ENCODE results near the gene PPP1R12A.
"Not testable (repeated sequence)": the region's sequence is repeated elsewhere in the genome, so short reads cannot be mapped to it uniquely, and the experiment has no call there.

Gene PPP1R12A

GRCh38 chr12:79891506-79892162, 43.3 kb downstream of the PPP1R12A start:
- DNase-seq = no peak

- DNase-seq = no peak
Observed at GRCh38 chr12:79887890-79888289, 47.0 kb downstream of the PPP1R12A start.

DNA sequence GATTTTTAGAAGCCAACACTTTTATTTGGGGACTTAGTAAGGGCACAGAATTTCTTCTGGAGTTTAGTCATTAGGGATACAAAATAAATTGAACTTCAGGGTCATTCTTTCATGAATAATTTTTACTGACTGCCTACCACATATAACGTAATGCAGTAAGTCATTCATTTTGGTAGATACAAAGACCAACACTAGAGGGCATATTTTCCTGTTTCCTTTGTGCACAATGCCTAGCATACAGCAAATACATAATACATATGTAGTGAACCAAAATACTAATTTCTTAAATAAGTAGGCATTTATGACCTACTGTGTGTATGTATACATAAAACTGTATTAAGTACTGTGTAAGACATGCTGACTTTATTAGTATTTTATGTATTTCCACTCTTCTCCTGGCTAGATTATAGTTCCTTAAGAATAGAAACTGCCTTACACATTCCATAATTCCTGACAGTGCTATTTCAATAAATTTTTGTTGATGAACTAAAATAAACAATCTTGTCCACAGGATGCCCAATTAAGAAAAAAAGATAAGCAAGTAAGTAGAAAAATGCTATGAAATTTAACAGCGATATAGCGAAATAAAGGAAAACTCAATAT, 47.9 kb downstream of the PPP1R12A start:
- no peak for DNase-seq

GRCh38 chr12:79885911-79886490, 48.9 kb downstream of the PPP1R12A start:
- DNase-seq = no peak

DNA sequence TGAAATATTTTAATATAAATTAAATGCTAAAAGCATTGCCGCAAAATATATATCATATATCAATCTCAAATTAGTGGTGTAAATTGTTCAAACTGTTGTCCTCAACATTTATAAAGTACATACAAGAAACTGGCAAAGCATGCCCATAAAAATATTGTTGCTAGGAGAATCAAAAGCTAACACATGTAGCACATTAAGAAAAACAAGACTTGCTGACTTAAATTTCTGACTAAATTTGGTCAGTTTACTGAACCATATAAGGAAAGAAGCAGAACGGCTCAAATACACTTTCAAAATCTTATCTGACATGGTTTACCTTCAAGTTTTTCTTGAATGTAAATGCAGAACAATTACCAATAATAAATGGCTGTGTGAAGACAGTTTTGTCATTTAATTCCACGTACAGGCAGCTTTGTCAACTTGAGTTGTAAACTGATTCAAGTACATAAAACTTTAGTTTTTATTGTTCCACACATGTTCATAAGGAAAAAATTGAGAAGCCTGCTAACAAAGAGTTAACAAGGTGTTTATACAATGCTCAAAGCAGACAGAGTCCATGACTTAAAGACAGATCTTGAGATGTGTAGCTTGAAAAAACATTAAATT, 50.4 kb downstream of the PPP1R12A start:
- no peak for DNase-seq

DNA sequence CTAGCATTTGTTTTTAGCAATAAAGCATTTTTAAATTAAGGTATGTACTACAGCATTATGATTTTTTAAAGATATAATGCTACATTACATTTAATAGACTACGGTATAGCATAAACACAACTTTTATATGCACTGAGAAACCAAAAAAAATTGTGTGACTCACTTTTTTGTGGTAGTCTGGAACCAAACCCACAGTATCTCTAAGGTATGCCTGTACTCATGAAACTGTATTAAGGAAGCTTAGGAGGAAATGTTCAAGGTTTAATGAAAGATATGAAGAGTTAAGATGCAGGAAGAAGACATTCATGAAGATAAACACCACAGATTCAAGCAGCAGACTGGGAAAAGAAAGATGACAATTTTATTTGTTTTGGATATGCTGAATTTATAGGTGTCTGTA, 51.7 kb downstream of the PPP1R12A start:
- DNase-seq = no peak

- DNase-seq = no peak
Observed at GRCh38 chr12:79881351-79881750, 53.5 kb downstream of the PPP1R12A start.

- DNase-seq = not testable (repeated sequence)
Observed at GRCh38 chr12:79878506-79878905, 56.4 kb downstream of the PPP1R12A start.

DNA sequence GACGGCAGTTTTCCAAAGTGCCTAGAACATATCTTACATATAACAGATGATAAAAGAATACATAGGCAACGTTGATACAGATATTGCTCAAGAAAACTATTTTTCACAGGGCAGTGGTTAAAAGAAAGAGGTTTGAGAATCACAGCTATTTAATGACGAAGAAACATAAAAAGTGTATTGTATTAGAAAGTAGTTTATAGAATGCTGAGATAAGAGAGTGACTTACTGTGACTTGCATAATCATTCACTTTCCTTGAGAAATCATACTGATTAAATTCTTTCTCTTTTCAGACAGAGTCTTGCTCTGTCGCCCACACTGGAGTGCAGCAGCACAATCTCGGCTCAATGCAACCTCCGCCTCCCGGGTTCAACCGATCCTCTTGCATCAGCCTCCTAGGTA, 57.7 kb downstream of the PPP1R12A start:
- no peak for DNase-seq

- no peak for DNase-seq
Observed at GRCh38 chr12:79874665-79875064, 60.2 kb downstream of the PPP1R12A start.

GRCh38 chr12:79873201-79873600, 61.7 kb downstream of the PPP1R12A start:
- no peak for DNase-seq

DNA sequence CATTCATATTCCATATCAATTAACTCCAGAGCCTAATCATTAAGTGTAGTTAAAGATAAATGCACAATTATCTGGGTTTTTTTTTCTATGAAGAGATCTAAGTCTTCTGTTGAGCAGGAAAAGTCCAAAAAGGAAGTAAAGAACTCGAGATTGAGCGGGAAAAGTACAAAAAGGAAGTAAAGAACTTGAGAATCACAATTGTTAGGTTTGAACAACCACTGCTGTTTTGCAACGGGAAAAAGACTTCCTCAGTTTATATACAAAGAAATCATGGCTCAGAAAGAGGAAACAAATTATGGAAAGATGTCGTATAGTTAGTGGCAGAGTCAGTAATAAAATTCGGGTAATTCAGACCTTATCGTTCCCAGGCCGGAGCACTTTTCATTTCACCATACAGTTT, 63.3 kb downstream of the PPP1R12A start:
- no peak for DNase-seq

- DNase-seq = no peak
Observed at GRCh38 chr12:79870916-79871315, 64.0 kb downstream of the PPP1R12A start.

GRCh38 chr12:79859646-79860045, 75.3 kb downstream of the PPP1R12A start:
- no peak for DNase-seq

- DNase-seq = no peak
Observed at GRCh38 chr12:79858518-79858917, 76.4 kb downstream of the PPP1R12A start.

DNA sequence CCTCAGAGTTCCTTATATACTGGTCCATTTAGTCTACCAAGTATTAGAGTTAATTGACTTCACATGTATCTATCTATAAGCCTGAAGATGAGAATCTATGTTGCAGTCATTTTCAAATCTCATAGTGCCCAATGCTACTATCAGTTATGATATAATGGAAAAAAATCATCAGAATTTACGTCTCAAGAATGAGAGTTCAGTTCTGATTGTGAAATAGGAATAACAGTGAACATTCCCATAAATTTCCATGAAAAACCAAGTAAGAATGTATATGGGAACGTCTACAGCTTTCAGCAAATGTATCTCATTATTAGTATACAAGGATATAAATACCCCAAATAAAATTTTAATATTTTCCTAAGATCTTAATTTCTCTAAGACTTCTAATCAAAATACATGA, 77.2 kb downstream of the PPP1R12A start:
- DNase-seq = no peak

- DNase-seq = no peak
Observed at GRCh38 chr12:79850610-79851299, 84.1 kb downstream of the PPP1R12A start.

- DNase-seq = no peak
Observed at GRCh38 chr12:79848339-79848738, 86.6 kb downstream of the PPP1R12A start.

- DNase-seq = no peak
Observed at GRCh38 chr12:79847417-79847816, 87.5 kb downstream of the PPP1R12A start.

DNA sequence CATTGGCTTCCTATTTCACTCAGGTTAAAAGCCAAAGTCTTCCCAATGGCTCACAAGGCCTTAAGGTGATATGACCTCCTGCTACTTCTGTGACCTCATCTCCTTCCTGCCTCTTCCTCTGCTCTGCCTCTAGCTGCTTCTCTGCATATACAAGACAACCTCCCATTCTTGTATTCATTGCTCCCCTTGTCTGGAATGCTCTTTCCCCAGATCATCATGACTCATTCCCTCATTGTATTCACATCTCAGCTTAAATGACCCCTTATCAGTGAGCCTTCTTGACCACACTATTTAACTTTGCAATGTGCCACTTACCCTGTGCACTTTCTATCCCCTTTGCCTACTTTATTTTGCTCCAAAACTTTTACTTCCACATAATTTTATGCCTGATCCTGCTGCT, 90.2 kb downstream of the PPP1R12A start:
- no peak for DNase-seq

DNA sequence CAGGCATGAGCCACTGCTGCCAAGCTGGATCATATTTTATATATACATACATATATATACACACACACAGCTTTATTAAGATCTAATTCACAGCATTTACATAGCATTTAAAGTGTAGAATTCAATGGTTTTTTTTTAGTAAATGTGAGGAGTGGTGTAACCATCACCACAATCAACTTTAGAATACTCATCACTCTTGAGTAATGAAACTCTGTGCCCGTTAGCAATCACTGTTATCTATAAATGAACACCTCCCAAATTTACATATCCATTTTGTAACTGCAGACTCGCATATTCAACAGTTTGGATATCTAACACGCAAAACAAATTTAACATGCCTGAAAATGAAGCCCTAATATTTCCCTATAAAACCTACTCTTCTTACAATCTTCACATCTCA, 90.9 kb downstream of the PPP1R12A start:
- no peak for DNase-seq

DNA sequence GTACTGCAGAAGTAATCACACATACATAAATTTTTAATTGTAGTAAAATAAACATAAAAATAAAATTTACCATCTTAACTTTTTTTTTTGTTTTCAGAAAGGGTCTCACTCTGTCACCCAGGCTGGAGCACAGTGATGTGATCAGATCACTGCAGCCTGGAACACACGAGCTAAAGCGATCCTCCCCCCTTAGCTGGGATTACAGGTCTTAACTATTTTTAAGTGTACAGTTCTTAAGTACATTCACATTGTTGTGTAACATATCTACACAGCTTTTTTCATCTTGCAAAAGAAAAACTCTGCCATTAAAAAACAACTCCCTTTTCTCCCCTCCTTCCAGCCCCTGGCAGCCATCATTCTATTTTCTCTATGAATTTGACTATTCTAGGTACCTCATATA, 92.3 kb downstream of the PPP1R12A start:
- no peak for DNase-seq

GRCh38 chr12:79841878-79842265, 93.0 kb downstream of the PPP1R12A start:
- DNase-seq = no peak
